LNCaP clone FGC (cell line): Measurements from ENCODE around the gene HES6.

ENCODE experiments used
- DNase-seq: peaks from one replicate; pipeline ENCODE4 v3.0.0-alpha.2; 2011; ENCODE audit warnings: low read depth
- H3K4me3 ChIP-seq: 2 replicates; pipeline ENCODE4 v1.5.1; 2011; ENCODE audit warnings: mild to moderate bottlenecking, low read depth, low read length, control low read depth
- CTCF ChIP-seq: IDR thresholded peaks from 2 replicates; pipeline ENCODE4 v1.5.1; 2012; ENCODE audit warnings: mild to moderate bottlenecking; ENCODE audit not compliant: control insufficient read depth, insufficient read depth; ENCODE audit errors: extremely low read depth

Gene HES6

GRCh38 chr2:238263204-238264071 is 23.6 kb upstream of the HES6 start:
- TF ChIP-seq CTCF = peak; percentile 77
- DNase-seq = peak; percentile 84
- H3K4me3 ChIP-seq = no peak overlapping the region

GRCh38 chr2:238262496-238263122 is 22.8 kb upstream of the HES6 start:
- TF ChIP-seq CTCF = no peak
- no peak overlapping the region for H3K4me3 ChIP-seq

GRCh38 chr2:238261718-238262375 is 22.0 kb upstream of the HES6 start:
- no peak overlapping the region for H3K4me3 ChIP-seq
- TF ChIP-seq CTCF = no peak
- no peak for DNase-seq

More at GRCh38 chr2:238262496-238263122, 22.8 kb upstream of the HES6 start:
- DNase-seq = no peak

GRCh38 chr2:238260883-238261282 is 21.0 kb upstream of the HES6 start:
- TF ChIP-seq CTCF = no peak
- no peak overlapping the region for H3K4me3 ChIP-seq
- DNase-seq = no peak

- TF ChIP-seq CTCF = peak; percentile 49
- DNase-seq = no peak
- no peak overlapping the region for H3K4me3 ChIP-seq
These were observed 19.5 kb upstream of the HES6 start for GRCh38 chr2:238259061-238260020.
